BLaER1 treated with 17β-estradiol and CSF1 and Interleukin-3, amounts not matched to agents 10 nM and 100 nM (cell line): ENCODE measurements around the gene ZCCHC7.
"Not testable (repeated sequence)": the region's sequence is repeated elsewhere in the genome, so short reads cannot be mapped to it uniquely, and the experiment has no call there.

Source experiments
- H3K27ac ChIP-seq, 11 experiments: shearing (Covaris generic); formaldehyde crosslinking; 2 replicates each; pipeline ENCODE4 v1.8.1; 2022
- H3K27me3 ChIP-seq, 11 experiments: shearing (Covaris generic); formaldehyde crosslinking; 2 replicates each; pipeline ENCODE4 v1.8.1; 2022
- H3K36me3 ChIP-seq, 11 experiments: shearing (Covaris generic); formaldehyde crosslinking; 2 replicates each; pipeline ENCODE4 v1.8.1; 2022
- H3K4me1 ChIP-seq, 10 experiments: shearing (Covaris generic); formaldehyde crosslinking; 2 replicates each; pipeline ENCODE4 v1.8.1; 2022
- H3K4me2 ChIP-seq, 11 experiments: shearing (Covaris generic); formaldehyde crosslinking; 2 replicates each; pipeline ENCODE4 v1.8.1; 2022
- H3K4me3 ChIP-seq, 10 experiments: shearing (Covaris generic); formaldehyde crosslinking; 2 replicates each; pipeline ENCODE4 v1.8.1; 2022
- H3K9ac ChIP-seq, 11 experiments: shearing (Covaris generic); formaldehyde crosslinking; 2 replicates each; pipeline ENCODE4 v1.8.1; 2022
- H3K9me3 ChIP-seq, 11 experiments: shearing (Covaris generic); formaldehyde crosslinking; replicated peaks in 1 of 11; 2 replicates each; pipeline ENCODE4 v1.8.1; 2022
- H4K20me1 ChIP-seq, 11 experiments: shearing (Covaris generic); formaldehyde crosslinking; 2 replicates each; pipeline ENCODE4 v1.8.1; 2022
- Cebpa-rat ChIP-seq, 11 experiments: shearing (Covaris generic); IDR thresholded peaks; 2 replicates each; pipeline ENCODE4 v1.8.1; 2022

The ZCCHC7 gene

DNA sequence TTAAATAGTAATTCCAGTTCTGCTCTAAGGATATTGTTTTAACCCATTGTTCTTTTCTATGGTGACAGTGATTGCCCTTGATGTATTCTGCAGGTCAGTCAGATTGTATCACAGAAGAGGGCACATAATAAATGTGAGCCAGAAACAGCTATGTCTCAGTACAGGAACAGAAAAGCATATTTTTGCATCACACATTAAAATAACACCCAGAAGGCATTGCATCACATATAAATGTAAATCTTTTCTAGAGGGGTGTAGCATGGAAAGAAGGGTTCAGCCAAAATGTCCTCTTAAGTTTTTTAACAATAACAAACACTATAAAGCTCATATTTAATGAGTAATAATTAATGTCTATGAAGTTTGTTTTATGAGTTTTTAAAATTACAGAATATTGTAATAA is 30.0 kb downstream of the ZCCHC7 start:
- Histone ChIP-seq H3K4me2 (peak overlapping the region; percentile 73 to 96 (median 84); a peak in 21 of 22 replicates), H4K20me1 (peaks cover 0 to 85% (median 9%) of the 10 kb centered on the region in 11 experiments; a peak in 10 of 22 replicates), H3K4me1 (peaks cover 39 to 72% (median 65%) of the 10 kb centered on the region in 10 experiments), H3K27ac (peak overlapping the region in 5 of 11 experiments; percentile 39 to 92 (median 66); a peak in 6 of 22 replicates), H3K36me3 (peaks cover 9 to 83% (median 55%) of the 10 kb centered on the region in 11 experiments; a peak in 20 of 22 replicates), H3K27me3 (peaks cover 0 to 16% (median 0%) of the 10 kb centered on the region in 11 experiments; a peak in 3 of 22 replicates), H3K9me3 (no peaks in the 10 kb centered on the region), H3K9ac (peak overlapping the region in 4 of 11 experiments; percentile 81 to 86 (median 82); a peak in 4 of 22 replicates), H3K4me3 (peak overlapping the region in 3 of 10 experiments; percentile 63 to 82 (median 66); a peak in 4 of 20 replicates)
- TF ChIP-seq Cebpa-rat (IDR thresholded peaks at IDR 0.05): no peak

DNA sequence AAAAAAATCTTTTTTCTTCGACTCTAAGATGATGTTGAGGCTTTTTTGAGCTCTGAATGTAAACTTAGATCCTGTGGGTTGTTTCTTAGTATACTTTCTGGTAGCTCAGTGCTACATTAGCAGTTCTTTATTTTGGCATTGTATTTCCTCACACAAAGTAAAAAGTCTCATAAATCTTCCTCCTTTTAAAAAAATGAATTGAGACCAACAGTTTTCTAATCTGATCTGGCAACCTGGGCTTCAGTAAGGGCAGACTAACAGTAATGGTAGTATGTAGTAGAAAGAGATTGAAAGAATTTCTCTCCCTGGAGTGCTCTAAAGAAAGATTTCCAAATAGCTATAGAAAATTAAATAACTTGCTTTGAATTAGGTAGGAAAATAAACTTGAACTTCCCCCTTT is 31.4 kb downstream of the ZCCHC7 start:
- Histone ChIP-seq H3K27me3 (peaks cover 0 to 14% (median 0%) of the 10 kb centered on the region in 11 experiments; a peak in 3 of 22 replicates), H3K36me3 (peaks cover 9 to 97% (median 68%) of the 10 kb centered on the region in 11 experiments; a peak in 20 of 22 replicates), H4K20me1 (peaks cover 0 to 71% (median 9%) of the 10 kb centered on the region in 11 experiments; a peak in 11 of 22 replicates), H3K9me3 (no peaks in the 10 kb centered on the region), H3K4me2 (peak overlapping the region; percentile 17 to 96 (median 83); a peak in 18 of 22 replicates), H3K4me1 (peaks cover 40 to 84% (median 62%) of the 10 kb centered on the region in 10 experiments), H3K27ac (peak overlapping the region in 6 of 11 experiments; percentile 9 to 92 (median 26); a peak in 11 of 22 replicates), H3K4me3 (0 out of 20 replicates have a peak overlapping the region, but pooled peaks of 2 of the 10 experiments have one; percentile 26 to 82), H3K9ac (peak overlapping the region in 4 of 11 experiments; percentile 1 to 60 (median 30); a peak in 5 of 22 replicates)
- TF ChIP-seq Cebpa-rat (IDR thresholded peaks at IDR 0.05): no peak

- peaks cover 43 to 88% (median 63%) of the 10 kb centered on the region in 10 experiments for H3K4me1 ChIP-seq
- H4K20me1 ChIP-seq: peaks cover 0 to 68% (median 14%) of the 10 kb centered on the region in 11 experiments; a peak in 14 of 22 replicates
- H3K4me2 ChIP-seq: peak overlapping the region in 6 of 11 experiments; percentile 53 to 96 (median 86); a peak in 8 of 22 replicates
- peak overlapping the region in 1 of 11 experiments; percentile 30; a peak in 1 of 22 replicates for H3K27ac ChIP-seq
- no peak for TF ChIP-seq Cebpa-rat (IDR thresholded peaks at IDR 0.05)
- H3K4me3 ChIP-seq: no peak overlapping the region
- no peaks in the 10 kb centered on the region for H3K9me3 ChIP-seq
- H3K9ac ChIP-seq: no peak overlapping the region
- H3K36me3 ChIP-seq: peaks cover 9 to 99% (median 70%) of the 10 kb centered on the region in 11 experiments; a peak in 20 of 22 replicates
- H3K27me3 ChIP-seq: peaks cover 0 to 14% (median 0%) of the 10 kb centered on the region in 11 experiments; a peak in 3 of 22 replicates
These were observed 32.0 kb downstream of the ZCCHC7 start for GRCh38 chr9:37152365-37152764.

GRCh38 chr9:37155601-37156000 is 35.2 kb downstream of the ZCCHC7 start:
- no peak for TF ChIP-seq Cebpa-rat (IDR thresholded peaks at IDR 0.05)
- Histone ChIP-seq H3K27me3 (no peaks in the 10 kb centered on the region; a peak in 1 of 22 replicates), H4K20me1 (peaks cover 0 to 100% (median 20%) of the 10 kb centered on the region in 11 experiments; a peak in 13 of 22 replicates), H3K9ac (no peak overlapping the region), H3K27ac (peak overlapping the region in 4 of 11 experiments; percentile 1 to 15 (median 7); a peak in 2 of 22 replicates), H3K9me3 (no peaks in the 10 kb centered on the region), H3K36me3 (peaks cover 14 to 98% (median 89%) of the 10 kb centered on the region in 11 experiments; a peak in 21 of 22 replicates), H3K4me3 (no peak overlapping the region), H3K4me2 (peak overlapping the region in 7 of 11 experiments; percentile 15 to 84 (median 46); a peak in 11 of 22 replicates), H3K4me1 (peaks cover 25 to 89% (median 51%) of the 10 kb centered on the region in 10 experiments)

DNA sequence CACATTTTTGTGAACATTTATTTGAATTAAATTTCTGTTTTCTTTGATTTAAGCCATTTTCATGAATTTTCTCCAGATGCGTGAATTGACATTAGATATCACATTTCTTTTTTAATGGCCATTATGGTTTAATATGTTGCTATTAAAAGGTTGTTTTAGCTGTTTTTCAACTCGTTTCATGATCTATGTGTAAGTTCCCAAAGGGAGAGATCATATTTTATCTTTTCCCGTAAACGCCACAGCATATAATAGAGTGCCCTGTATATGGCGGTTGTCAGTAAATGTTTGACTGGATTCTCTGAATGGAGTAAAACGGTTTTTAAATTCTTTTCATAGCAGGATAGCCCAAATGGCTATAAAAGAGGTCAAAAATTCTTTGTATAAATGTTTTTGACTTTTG is 35.8 kb downstream of the ZCCHC7 start:
- TF ChIP-seq Cebpa-rat (IDR thresholded peaks at IDR 0.05): no peak

GRCh38 chr9:37156781-37157356 is 36.5 kb downstream of the ZCCHC7 start:
- H4K20me1 ChIP-seq: peaks cover 0 to 100% (median 20%) of the 10 kb centered on the region in 11 experiments; a peak in 13 of 22 replicates
- H3K9me3 ChIP-seq: no peaks in the 10 kb centered on the region
- peak overlapping the region in 8 of 11 experiments; percentile 10 to 63 (median 39); a peak in 13 of 22 replicates for H3K27ac ChIP-seq
- no peak for TF ChIP-seq Cebpa-rat (IDR thresholded peaks at IDR 0.05)
- peak overlapping the region; percentile 39 to 84 (median 65); a peak in 21 of 22 replicates for H3K4me2 ChIP-seq
- H3K36me3 ChIP-seq: peaks cover 19 to 98% (median 91%) of the 10 kb centered on the region in 11 experiments; a peak in 21 of 22 replicates
- 0 out of 22 replicates have a peak overlapping the region, but pooled peaks of 1 of the 11 experiments have one; percentile 5 for H3K9ac ChIP-seq
- H3K4me3 ChIP-seq: no peak overlapping the region
- peaks cover 17 to 77% (median 40%) of the 10 kb centered on the region in 10 experiments for H3K4me1 ChIP-seq
- H3K27me3 ChIP-seq: no peaks in the 10 kb centered on the region

More for the DNA sequence above, 35.8 kb downstream of the ZCCHC7 start:
- Histone ChIP-seq H4K20me1 (peaks cover 0 to 100% (median 20%) of the 10 kb centered on the region in 11 experiments; a peak in 13 of 22 replicates), H3K4me1 (peaks cover 23 to 84% (median 47%) of the 10 kb centered on the region in 10 experiments), H3K27ac (peak overlapping the region in 6 of 11 experiments; percentile 1 to 63 (median 18); a peak in 6 of 22 replicates), H3K9me3 (no peaks in the 10 kb centered on the region), H3K4me3 (no peak overlapping the region), H3K36me3 (peaks cover 19 to 98% (median 91%) of the 10 kb centered on the region in 11 experiments; a peak in 21 of 22 replicates), H3K9ac (no peak overlapping the region), H3K4me2 (peak overlapping the region in 5 of 11 experiments; percentile 24 to 84 (median 57); a peak in 8 of 22 replicates), H3K27me3 (no peaks in the 10 kb centered on the region; a peak in 1 of 22 replicates)

GRCh38 chr9:37157726-37158377 is 37.5 kb downstream of the ZCCHC7 start:
- TF ChIP-seq Cebpa-rat (IDR thresholded peaks at IDR 0.05): no peak

GRCh38 chr9:37163299-37163698 is 42.9 kb downstream of the ZCCHC7 start:
- peak overlapping the region in 1 of 11 experiments; percentile 30; a peak in 1 of 22 replicates for H3K27ac ChIP-seq
- TF ChIP-seq Cebpa-rat (IDR thresholded peaks at IDR 0.05): no peak
- H4K20me1 ChIP-seq: peaks cover 0 to 98% (median 4%) of the 10 kb centered on the region in 11 experiments; a peak in 11 of 22 replicates
- H3K4me2 ChIP-seq: peak overlapping the region in 2 of 11 experiments; percentile 19 to 33; a peak in 2 of 22 replicates
- no peak overlapping the region for H3K4me3 ChIP-seq
- no peaks in the 10 kb centered on the region for H3K27me3 ChIP-seq
- no peak overlapping the region for H3K9ac ChIP-seq
- H3K9me3 ChIP-seq: peaks cover 0 to 7% (median 0%) of the 10 kb centered on the region in 11 experiments; a peak in 1 of 22 replicates
- H3K36me3 ChIP-seq: peaks cover 28 to 98% (median 87%) of the 10 kb centered on the region in 11 experiments
- H3K4me1 ChIP-seq: peaks cover under 1 to 58% (median 11%) of the 10 kb centered on the region in 10 experiments; a peak in 17 of 20 replicates

More at GRCh38 chr9:37157726-37158377, 37.5 kb downstream of the ZCCHC7 start:
- H3K27me3 ChIP-seq: no peaks in the 10 kb centered on the region
- no peak overlapping the region for H3K4me3 ChIP-seq
- peak overlapping the region in 7 of 11 experiments; percentile 0 to 63 (median 35); a peak in 11 of 22 replicates for H3K27ac ChIP-seq
- H3K9ac ChIP-seq: no peak overlapping the region
- H3K4me2 ChIP-seq: peak overlapping the region; percentile 39 to 84 (median 65); a peak in 20 of 22 replicates
- peaks cover 0 to 99% (median 16%) of the 10 kb centered on the region in 11 experiments; a peak in 13 of 22 replicates for H4K20me1 ChIP-seq
- no peaks in the 10 kb centered on the region for H3K9me3 ChIP-seq
- peaks cover 26 to 98% (median 91%) of the 10 kb centered on the region in 11 experiments for H3K36me3 ChIP-seq
- H3K4me1 ChIP-seq: peaks cover 20 to 76% (median 33%) of the 10 kb centered on the region in 10 experiments

DNA sequence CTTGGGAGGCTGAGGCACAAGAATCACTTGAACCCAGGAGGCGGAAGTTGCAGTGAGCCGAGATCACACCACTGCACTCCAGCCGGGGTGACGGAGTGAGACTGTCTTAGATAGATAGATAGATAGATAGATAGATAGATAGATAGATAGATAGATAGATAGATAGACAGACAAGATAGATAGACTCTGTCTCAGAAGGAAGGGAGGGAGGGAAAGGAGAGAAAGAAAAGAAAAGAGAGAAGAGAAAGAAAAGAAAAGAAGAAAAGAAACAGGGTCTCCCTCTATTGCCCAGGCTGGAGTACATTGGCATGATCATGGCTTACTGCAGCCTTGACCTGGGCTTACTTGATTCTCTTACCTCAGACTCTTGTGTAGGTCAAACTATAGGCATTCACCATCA is 44.0 kb downstream of the ZCCHC7 start:
- Histone ChIP-seq H3K36me3 (peaks cover 28 to 99% (median 88%) of the 10 kb centered on the region in 11 experiments), H3K4me1 (peaks cover 0 to 56% (median 9%) of the 10 kb centered on the region in 10 experiments; a peak in 9 of 20 replicates), H3K4me2 (peak overlapping the region in 4 of 11 experiments; percentile 6 to 24 (median 16); a peak in 5 of 22 replicates), H4K20me1 (peaks cover 0 to 98% (median 0%) of the 10 kb centered on the region in 11 experiments; a peak in 10 of 22 replicates)
- not testable (repeated sequence) for H3K27ac ChIP-seq, H3K9me3 ChIP-seq, H3K9ac ChIP-seq, H3K27me3 ChIP-seq, H3K4me3 ChIP-seq
